GM23338 (cell line): Measurements from ENCODE around the gene ODAD4. TPM values are rescaled to one million over a fixed set of nuclear protein-coding genes. Genes with fewer than 3 reads are reported as not detected.

Source experiments
- ATAC-seq: fragments of 200-7000 bp; cut with Tn5 transposase; 3 replicates; pipeline ENCODE4 v1.9.1; 2020
- DNase-seq: peaks from one replicate; pipeline ENCODE4 v3.0.0-alpha.2; 2015; ENCODE audit warnings: low spot score
- H2AFZ ChIP-seq: fragments of 200-600 bp; sonication (generic); 2 replicates; pipeline ENCODE4 v1.8.0; 2016; ENCODE audit warnings: antibody characterized with exemption, mild to moderate bottlenecking, moderate library complexity
- H3F3A ChIP-seq: fragments of 200-600 bp; sonication (generic); replicated peaks from 2 replicates; pipeline ENCODE4 v1.8.0; 2017; ENCODE audit warnings: antibody characterized with exemption, mixed run types, low read depth
- H3K27ac ChIP-seq: fragments of 200-600 bp; sonication (generic); 2 replicates; pipeline ENCODE4 v1.6.1; 2016; ENCODE audit warnings: low read depth
- H3K27me3 ChIP-seq: fragments of 200-600 bp; sonication (generic); 2 replicates; pipeline ENCODE4 v1.8.0; 2016; ENCODE audit warnings: mild to moderate bottlenecking, mixed run types, moderate library complexity; ENCODE audit not compliant: insufficient read depth
- H3K36me3 ChIP-seq: fragments of 200-600 bp; sonication (generic); 2 replicates; pipeline ENCODE4 v1.8.0; 2016; ENCODE audit warnings: mild to moderate bottlenecking; ENCODE audit not compliant: insufficient read depth
- H3K4me1 ChIP-seq: fragments of 200-600 bp; sonication (generic); 2 replicates; pipeline ENCODE4 v1.8.0; 2016; ENCODE audit warnings: mild to moderate bottlenecking, moderate library complexity; ENCODE audit not compliant: insufficient read depth
- H3K4me2 ChIP-seq: fragments of 200-600 bp; sonication (generic); 2 replicates; pipeline ENCODE4 v1.7.1; 2017; ENCODE audit warnings: mixed run types
- H3K4me3 ChIP-seq: fragments of 200-600 bp; sonication (generic); 2 replicates; pipeline ENCODE4 v1.6.1; 2016; ENCODE audit warnings: mixed run types
- H3K79me2 ChIP-seq: fragments of 200-600 bp; sonication (generic); replicated peaks from 2 replicates; pipeline ENCODE4 v1.8.0; 2017; ENCODE audit warnings: mild to moderate bottlenecking; ENCODE audit not compliant: insufficient read depth
- H3K9me2 ChIP-seq: fragments of 200-600 bp; sonication (generic); 2 replicates; pipeline ENCODE4 v1.8.0; 2017; ENCODE audit not compliant: insufficient read depth
- H4K20me1 ChIP-seq: fragments of 200-600 bp; sonication (generic); replicated peaks from 2 replicates; pipeline ENCODE4 v1.8.0; 2017; ENCODE audit warnings: mild to moderate bottlenecking; ENCODE audit not compliant: insufficient read depth
- H3K27ac Mint-ChIP-seq: 2 replicates; pipeline ENCODE4 v1.8.0; 2020; ENCODE audit warnings: inconsistent platforms, mild to moderate bottlenecking, moderate library complexity, mixed read lengths
- H3K27me3 Mint-ChIP-seq: 3 replicates; pipeline ENCODE4 v1.8.0; 2022; ENCODE audit warnings: low read depth, mild to moderate bottlenecking, moderate library complexity, mixed read lengths, inconsistent platforms; ENCODE audit not compliant: insufficient read depth, poor library complexity
- H3K36me3 Mint-ChIP-seq: 3 replicates; pipeline ENCODE4 v1.8.0; 2021; ENCODE audit warnings: low read depth, mild to moderate bottlenecking, inconsistent platforms, moderate library complexity, mixed read lengths
- H3K4me1 Mint-ChIP-seq: 3 replicates; pipeline ENCODE4 v1.8.0; 2020; ENCODE audit warnings: mild to moderate bottlenecking, inconsistent platforms, mixed read lengths
- H3K4me3 Mint-ChIP-seq: 3 replicates; pipeline ENCODE4 v1.8.0; 2021; ENCODE audit warnings: moderate library complexity, mild to moderate bottlenecking, inconsistent platforms, mixed read lengths
- H3K9me3 Mint-ChIP-seq: 3 replicates; pipeline ENCODE4 v1.8.0; 2020; ENCODE audit warnings: moderate library complexity, mild to moderate bottlenecking, inconsistent platforms, mixed read lengths
- CREB1 ChIP-seq: fragments of 250-450 bp; sonication (Bioruptor Pico); IDR thresholded peaks from 2 replicates; pipeline ENCODE4 v1.5.0; 2020; ENCODE audit warnings: low read depth, mild to moderate bottlenecking, moderate library complexity
- EZH2 ChIP-seq: fragments of 200-600 bp; sonication (generic); IDR thresholded peaks from one replicate; pipeline ENCODE4 v1.8.0; 2017; ENCODE audit warnings: antibody characterized with exemption, mild to moderate bottlenecking, low read depth; ENCODE audit not compliant: unreplicated experiment
- EZH2phosphoT487 ChIP-seq: fragments of 200-600 bp; sonication (generic); IDR thresholded peaks from one replicate; pipeline ENCODE4 v1.8.1; 2018; ENCODE audit warnings: antibody characterized with exemption; ENCODE audit not compliant: unreplicated experiment
- JUNB ChIP-seq: IDR thresholded peaks from one replicate; pipeline ENCODE4 v1.6.1; 2016; ENCODE audit warnings: antibody characterized with exemption; ENCODE audit not compliant: unreplicated experiment
- NANOG ChIP-seq: IDR thresholded peaks from 2 replicates; pipeline ENCODE4 v1.6.1; 2016; ENCODE audit warnings: antibody characterized with exemption, borderline replicate concordance
- POLR2AphosphoS5 ChIP-seq: IDR thresholded peaks from 2 replicates; pipeline ENCODE4 v1.6.1; 2016; ENCODE audit warnings: antibody characterized with exemption, low read depth
- STAT1 ChIP-seq: IDR thresholded peaks from one replicate; pipeline ENCODE4 v1.6.1; 2016; ENCODE audit warnings: antibody characterized with exemption; ENCODE audit not compliant: unreplicated experiment
- ZNF114 ChIP-seq: fragments of 250-450 bp; sonication (Bioruptor Pico); IDR thresholded peaks from 2 replicates; pipeline ENCODE4 v1.5.0; 2020; ENCODE audit warnings: mild to moderate bottlenecking, moderate library complexity
- ZNF331 ChIP-seq: fragments of 250-450 bp; sonication (Bioruptor Pico); IDR thresholded peaks from 2 replicates; pipeline ENCODE4 v1.5.0; 2020; ENCODE audit warnings: low read depth, mild to moderate bottlenecking, moderate library complexity
- polyA plus RNA-seq: library from polyadenylated mRNA; unstranded; fragments of >200 nt; fragmentation: Nextera tagmentation; extraction: Ambion mirVana; gene quantifications from 2 replicates; pipeline ENCODE4 v1.2.1, GENCODE V29; 2016
- total RNA-seq: library from RNA; depleted of rRNA; stranded (reverse); fragments of >200 nt; shearing (Covaris generic); gene quantifications from 2 replicates; pipeline ENCODE4 v1.2.3, GENCODE V29; 2014
- TF ChIP-seq, protein P1 (sequence below): fragments of 250-450 bp; sonication (Bioruptor Pico); IDR thresholded peaks from 2 replicates; pipeline ENCODE4 v1.5.0; 2020; ENCODE audit warnings: mild to moderate bottlenecking, moderate library complexity
- TF ChIP-seq, protein P2 (sequence below): IDR thresholded peaks from one replicate; pipeline ENCODE4 v1.6.1; 2018; ENCODE audit warnings: antibody characterized with exemption; ENCODE audit not compliant: unreplicated experiment
- TF ChIP-seq, protein P3 (sequence below), 2 experiments: fragments of 200-600 bp in 1 of 2; sonication (generic) in 1 of 2; conservative IDR thresholded peaks; 2 replicates each; pipeline versions ENCODE4 v1.5.1 to v1.6.1; 2016 to 2017; ENCODE audit warnings: antibody characterized with exemption in 2 of 2, low read depth in 2 of 2, mild to moderate bottlenecking in 2 of 2, moderate library complexity in 1 of 2
- TF ChIP-seq, protein P4 (sequence below): IDR thresholded peaks from 2 replicates; pipeline ENCODE4 v1.6.1; 2016; ENCODE audit warnings: antibody characterized with exemption

ODAD4 gene
- total and polyA plus RNA-seq, 2 experiments from 2014 or later = 1.7 to 1.8 TPM

DNA sequence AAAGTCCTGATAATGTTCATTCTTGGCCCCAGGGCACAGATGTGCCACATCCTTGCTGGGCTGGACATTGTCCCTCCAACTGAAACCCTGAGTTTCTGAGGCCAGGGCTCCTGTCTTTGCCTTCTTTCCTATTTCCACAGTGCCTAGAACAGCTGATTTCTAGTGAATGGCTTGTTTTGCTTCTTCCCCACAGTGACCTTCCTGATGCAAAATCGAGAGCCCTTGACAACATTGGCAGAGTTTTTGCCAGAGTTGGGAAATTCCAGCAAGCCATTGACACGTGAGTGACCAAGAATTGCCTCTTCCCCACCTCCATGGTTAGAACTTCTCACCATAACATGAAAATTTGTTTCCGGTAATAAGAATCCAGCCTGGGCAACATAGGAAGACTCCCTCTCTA, 14.5 kb downstream of the ODAD4 start:
- no peak for TF ChIP-seq ZNF114 (CRISPR knock-in tag)
- TF ChIP-seq STAT1 = no peak
- no peak for TF ChIP-seq NANOG
- no peak for TF ChIP-seq EZH2phosphoT487
- TF ChIP-seq, protein P1, sequence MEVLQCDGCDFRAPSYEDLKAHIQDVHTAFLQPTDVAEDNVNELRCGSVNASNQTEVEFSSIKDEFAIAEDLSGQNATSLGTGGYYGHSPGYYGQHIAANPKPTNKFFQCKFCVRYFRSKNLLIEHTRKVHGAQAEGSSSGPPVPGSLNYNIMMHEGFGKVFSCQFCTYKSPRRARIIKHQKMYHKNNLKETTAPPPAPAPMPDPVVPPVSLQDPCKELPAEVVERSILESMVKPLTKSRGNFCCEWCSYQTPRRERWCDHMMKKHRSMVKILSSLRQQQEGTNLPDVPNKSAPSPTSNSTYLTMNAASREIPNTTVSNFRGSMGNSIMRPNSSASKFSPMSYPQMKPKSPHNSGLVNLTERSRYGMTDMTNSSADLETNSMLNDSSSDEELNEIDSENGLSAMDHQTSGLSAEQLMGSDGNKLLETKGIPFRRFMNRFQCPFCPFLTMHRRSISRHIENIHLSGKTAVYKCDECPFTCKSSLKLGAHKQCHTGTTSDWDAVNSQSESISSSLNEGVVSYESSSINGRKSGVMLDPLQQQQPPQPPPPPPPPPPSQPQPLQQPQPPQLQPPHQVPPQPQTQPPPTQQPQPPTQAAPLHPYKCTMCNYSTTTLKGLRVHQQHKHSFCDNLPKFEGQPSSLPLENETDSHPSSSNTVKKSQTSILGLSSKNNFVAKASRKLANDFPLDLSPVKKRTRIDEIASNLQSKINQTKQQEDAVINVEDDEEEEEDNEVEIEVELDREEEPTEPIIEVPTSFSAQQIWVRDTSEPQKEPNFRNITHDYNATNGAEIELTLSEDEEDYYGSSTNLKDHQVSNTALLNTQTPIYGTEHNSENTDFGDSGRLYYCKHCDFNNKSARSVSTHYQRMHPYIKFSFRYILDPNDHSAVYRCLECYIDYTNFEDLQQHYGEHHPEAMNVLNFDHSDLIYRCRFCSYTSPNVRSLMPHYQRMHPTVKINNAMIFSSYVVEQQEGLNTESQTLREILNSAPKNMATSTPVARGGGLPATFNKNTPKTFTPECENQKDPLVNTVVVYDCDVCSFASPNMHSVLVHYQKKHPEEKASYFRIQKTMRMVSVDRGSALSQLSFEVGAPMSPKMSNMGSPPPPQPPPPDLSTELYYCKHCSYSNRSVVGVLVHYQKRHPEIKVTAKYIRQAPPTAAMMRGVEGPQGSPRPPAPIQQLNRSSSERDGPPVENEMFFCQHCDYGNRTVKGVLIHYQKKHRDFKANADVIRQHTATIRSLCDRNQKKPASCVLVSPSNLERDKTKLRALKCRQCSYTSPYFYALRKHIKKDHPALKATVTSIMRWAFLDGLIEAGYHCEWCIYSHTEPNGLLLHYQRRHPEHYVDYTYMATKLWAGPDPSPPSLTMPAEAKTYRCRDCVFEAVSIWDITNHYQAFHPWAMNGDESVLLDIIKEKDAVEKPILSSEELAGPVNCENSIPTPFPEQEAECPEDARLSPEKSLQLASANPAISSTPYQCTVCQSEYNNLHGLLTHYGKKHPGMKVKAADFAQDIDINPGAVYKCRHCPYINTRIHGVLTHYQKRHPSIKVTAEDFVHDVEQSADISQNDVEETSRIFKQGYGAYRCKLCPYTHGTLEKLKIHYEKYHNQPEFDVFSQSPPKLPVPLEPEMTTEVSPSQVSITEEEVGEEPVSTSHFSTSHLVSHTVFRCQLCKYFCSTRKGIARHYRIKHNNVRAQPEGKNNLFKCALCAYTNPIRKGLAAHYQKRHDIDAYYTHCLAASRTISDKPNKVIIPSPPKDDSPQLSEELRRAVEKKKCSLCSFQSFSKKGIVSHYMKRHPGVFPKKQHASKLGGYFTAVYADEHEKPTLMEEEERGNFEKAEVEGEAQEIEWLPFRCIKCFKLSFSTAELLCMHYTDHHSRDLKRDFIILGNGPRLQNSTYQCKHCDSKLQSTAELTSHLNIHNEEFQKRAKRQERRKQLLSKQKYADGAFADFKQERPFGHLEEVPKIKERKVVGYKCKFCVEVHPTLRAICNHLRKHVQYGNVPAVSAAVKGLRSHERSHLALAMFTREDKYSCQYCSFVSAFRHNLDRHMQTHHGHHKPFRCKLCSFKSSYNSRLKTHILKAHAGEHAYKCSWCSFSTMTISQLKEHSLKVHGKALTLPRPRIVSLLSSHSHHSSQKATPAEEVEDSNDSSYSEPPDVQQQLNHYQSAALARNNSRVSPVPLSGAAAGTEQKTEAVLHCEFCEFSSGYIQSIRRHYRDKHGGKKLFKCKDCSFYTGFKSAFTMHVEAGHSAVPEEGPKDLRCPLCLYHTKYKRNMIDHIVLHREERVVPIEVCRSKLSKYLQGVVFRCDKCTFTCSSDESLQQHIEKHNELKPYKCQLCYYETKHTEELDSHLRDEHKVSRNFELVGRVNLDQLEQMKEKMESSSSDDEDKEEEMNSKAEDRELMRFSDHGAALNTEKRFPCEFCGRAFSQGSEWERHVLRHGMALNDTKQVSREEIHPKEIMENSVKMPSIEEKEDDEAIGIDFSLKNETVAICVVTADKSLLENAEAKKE (CRISPR knock-in tag) = no peak
- TF ChIP-seq, protein P2, sequence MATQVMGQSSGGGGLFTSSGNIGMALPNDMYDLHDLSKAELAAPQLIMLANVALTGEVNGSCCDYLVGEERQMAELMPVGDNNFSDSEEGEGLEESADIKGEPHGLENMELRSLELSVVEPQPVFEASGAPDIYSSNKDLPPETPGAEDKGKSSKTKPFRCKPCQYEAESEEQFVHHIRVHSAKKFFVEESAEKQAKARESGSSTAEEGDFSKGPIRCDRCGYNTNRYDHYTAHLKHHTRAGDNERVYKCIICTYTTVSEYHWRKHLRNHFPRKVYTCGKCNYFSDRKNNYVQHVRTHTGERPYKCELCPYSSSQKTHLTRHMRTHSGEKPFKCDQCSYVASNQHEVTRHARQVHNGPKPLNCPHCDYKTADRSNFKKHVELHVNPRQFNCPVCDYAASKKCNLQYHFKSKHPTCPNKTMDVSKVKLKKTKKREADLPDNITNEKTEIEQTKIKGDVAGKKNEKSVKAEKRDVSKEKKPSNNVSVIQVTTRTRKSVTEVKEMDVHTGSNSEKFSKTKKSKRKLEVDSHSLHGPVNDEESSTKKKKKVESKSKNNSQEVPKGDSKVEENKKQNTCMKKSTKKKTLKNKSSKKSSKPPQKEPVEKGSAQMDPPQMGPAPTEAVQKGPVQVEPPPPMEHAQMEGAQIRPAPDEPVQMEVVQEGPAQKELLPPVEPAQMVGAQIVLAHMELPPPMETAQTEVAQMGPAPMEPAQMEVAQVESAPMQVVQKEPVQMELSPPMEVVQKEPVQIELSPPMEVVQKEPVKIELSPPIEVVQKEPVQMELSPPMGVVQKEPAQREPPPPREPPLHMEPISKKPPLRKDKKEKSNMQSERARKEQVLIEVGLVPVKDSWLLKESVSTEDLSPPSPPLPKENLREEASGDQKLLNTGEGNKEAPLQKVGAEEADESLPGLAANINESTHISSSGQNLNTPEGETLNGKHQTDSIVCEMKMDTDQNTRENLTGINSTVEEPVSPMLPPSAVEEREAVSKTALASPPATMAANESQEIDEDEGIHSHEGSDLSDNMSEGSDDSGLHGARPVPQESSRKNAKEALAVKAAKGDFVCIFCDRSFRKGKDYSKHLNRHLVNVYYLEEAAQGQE = no peak
- TF ChIP-seq, protein P3, sequence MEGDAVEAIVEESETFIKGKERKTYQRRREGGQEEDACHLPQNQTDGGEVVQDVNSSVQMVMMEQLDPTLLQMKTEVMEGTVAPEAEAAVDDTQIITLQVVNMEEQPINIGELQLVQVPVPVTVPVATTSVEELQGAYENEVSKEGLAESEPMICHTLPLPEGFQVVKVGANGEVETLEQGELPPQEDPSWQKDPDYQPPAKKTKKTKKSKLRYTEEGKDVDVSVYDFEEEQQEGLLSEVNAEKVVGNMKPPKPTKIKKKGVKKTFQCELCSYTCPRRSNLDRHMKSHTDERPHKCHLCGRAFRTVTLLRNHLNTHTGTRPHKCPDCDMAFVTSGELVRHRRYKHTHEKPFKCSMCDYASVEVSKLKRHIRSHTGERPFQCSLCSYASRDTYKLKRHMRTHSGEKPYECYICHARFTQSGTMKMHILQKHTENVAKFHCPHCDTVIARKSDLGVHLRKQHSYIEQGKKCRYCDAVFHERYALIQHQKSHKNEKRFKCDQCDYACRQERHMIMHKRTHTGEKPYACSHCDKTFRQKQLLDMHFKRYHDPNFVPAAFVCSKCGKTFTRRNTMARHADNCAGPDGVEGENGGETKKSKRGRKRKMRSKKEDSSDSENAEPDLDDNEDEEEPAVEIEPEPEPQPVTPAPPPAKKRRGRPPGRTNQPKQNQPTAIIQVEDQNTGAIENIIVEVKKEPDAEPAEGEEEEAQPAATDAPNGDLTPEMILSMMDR (conservative IDR thresholded peaks at IDR 0.05; ENCODE audit: low read depth in 2 of 2) = no peak
- TF ChIP-seq JUNB = no peak
- no peak for TF ChIP-seq CREB1 (CRISPR knock-in tag)
- TF ChIP-seq, protein P4, sequence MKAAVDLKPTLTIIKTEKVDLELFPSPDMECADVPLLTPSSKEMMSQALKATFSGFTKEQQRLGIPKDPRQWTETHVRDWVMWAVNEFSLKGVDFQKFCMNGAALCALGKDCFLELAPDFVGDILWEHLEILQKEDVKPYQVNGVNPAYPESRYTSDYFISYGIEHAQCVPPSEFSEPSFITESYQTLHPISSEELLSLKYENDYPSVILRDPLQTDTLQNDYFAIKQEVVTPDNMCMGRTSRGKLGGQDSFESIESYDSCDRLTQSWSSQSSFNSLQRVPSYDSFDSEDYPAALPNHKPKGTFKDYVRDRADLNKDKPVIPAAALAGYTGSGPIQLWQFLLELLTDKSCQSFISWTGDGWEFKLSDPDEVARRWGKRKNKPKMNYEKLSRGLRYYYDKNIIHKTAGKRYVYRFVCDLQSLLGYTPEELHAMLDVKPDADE = no peak
- no peak for TF ChIP-seq ZNF331 (CRISPR knock-in tag)
- TF ChIP-seq POLR2AphosphoS5 = no peak
- TF ChIP-seq EZH2 = no peak
- no peak overlapping the region for H3K4me2 ChIP-seq
- H3F3A ChIP-seq = no peaks in the 10 kb centered on the region
- no peak overlapping the region for H3K4me3 ChIP-seq
- no peak overlapping the region for H2AFZ ChIP-seq
- H4K20me1 ChIP-seq = no peaks in the 10 kb centered on the region
- H3K36me3 ChIP-seq = no peaks in the 10 kb centered on the region
- H3K27ac ChIP-seq = no peak overlapping the region
- Mint-ChIP-seq H3K4me3 (no peak overlapping the region), H3K4me1 (no peaks in the 10 kb centered on the region), H3K27ac (no peak overlapping the region), H3K27me3 (peaks cover 4% of the 10 kb centered on the region), H3K9me3 (no peaks in the 10 kb centered on the region), H3K36me3 (no peaks in the 10 kb centered on the region; the same call in 2 of the 3 replicates)
- H3K79me2 ChIP-seq = no peaks in the 10 kb centered on the region
- no peaks in the 10 kb centered on the region for H3K9me2 ChIP-seq
- DNase-seq (no peak), ATAC-seq (no peak)
- H3K27me3 ChIP-seq = no peaks in the 10 kb centered on the region
- H3K4me1 ChIP-seq = no peaks in the 10 kb centered on the region
